PC-9 (cell line): ENCODE measurements around the gene CENPP.

Source experiments
- EZH2 ChIP-seq: fragments of 200-600 bp; sonication (generic); IDR thresholded peaks from 2 replicates; pipeline ENCODE4 v1.8.0; 2017; ENCODE audit warnings: antibody characterized with exemption, low read depth
- TF ChIP-seq, protein P1 (sequence below): fragments of 200-600 bp; sonication (generic); conservative IDR thresholded peaks from 2 replicates; pipeline ENCODE4 v1.6.1; 2017; ENCODE audit warnings: mixed run types, antibody characterized with exemption, mild to moderate bottlenecking, moderate library complexity

GRCh38 chr9:92295240-92295790 lies 30.4 kb upstream of the CENPP start:
- TF ChIP-seq, protein P1, sequence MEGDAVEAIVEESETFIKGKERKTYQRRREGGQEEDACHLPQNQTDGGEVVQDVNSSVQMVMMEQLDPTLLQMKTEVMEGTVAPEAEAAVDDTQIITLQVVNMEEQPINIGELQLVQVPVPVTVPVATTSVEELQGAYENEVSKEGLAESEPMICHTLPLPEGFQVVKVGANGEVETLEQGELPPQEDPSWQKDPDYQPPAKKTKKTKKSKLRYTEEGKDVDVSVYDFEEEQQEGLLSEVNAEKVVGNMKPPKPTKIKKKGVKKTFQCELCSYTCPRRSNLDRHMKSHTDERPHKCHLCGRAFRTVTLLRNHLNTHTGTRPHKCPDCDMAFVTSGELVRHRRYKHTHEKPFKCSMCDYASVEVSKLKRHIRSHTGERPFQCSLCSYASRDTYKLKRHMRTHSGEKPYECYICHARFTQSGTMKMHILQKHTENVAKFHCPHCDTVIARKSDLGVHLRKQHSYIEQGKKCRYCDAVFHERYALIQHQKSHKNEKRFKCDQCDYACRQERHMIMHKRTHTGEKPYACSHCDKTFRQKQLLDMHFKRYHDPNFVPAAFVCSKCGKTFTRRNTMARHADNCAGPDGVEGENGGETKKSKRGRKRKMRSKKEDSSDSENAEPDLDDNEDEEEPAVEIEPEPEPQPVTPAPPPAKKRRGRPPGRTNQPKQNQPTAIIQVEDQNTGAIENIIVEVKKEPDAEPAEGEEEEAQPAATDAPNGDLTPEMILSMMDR: no peak
- no peak for TF ChIP-seq EZH2
